ENCODE data around the gene EDN2.

EDN2 gene

GRCh38 chr1:41468122-41468762 is 16.2 kb downstream of the EDN2 start (continued):
- TF ChIP-seq ARNTL (CRISPR knock-in tag; IDR thresholded peaks at IDR 0.05; ENCODE audit: borderline replicate concordance, low read depth) = no peak
- TF ChIP-seq ZNF70 (CRISPR knock-in tag; IDR thresholded peaks at IDR 0.05) = no peak
- TF ChIP-seq ZNF565 (CRISPR knock-in tag; conservative IDR thresholded peaks at IDR 0.05; ENCODE audit: low read depth) = no peak

DNA sequence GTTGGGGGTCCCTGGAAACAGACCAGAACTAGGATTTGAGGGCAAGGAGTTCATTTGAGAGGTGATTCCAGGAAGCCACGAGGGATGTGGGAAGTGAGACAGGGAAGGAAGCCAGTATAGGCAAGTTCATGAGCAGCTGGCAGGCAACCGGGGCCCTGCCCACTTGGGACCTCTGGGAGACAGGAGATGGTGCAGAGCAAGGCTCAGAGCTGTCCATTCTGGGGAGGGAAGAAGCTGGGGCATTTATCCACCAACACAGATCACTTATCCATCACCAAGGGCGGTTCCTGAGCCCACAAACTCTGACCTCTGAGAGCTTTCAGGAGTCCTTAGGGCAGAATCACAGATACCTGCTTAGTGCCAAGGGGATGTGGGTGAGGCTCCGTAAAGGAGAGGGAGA is 16.8 kb downstream of the EDN2 start:
- no peak for TF ChIP-seq PATZ1 (CRISPR knock-in tag; IDR thresholded peaks at IDR 0.05; ENCODE audit: borderline replicate concordance)
- TF ChIP-seq ARNTL (CRISPR knock-in tag; IDR thresholded peaks at IDR 0.05; ENCODE audit: borderline replicate concordance, low read depth) = no peak
- TF ChIP-seq ZNF70 (CRISPR knock-in tag; IDR thresholded peaks at IDR 0.05) = no peak
- no peak for TF ChIP-seq ESRRG (CRISPR knock-in tag; IDR thresholded peaks at IDR 0.05)
- TF ChIP-seq ZFP30 (CRISPR knock-in tag; IDR thresholded peaks at IDR 0.05) = no peak
- TF ChIP-seq CREB5 (CRISPR knock-in tag; IDR thresholded peaks at IDR 0.05; ENCODE audit: low read depth) = no peak
- no peak for TF ChIP-seq RARB (CRISPR knock-in tag; IDR thresholded peaks at IDR 0.05)
- TF ChIP-seq, protein P1, sequence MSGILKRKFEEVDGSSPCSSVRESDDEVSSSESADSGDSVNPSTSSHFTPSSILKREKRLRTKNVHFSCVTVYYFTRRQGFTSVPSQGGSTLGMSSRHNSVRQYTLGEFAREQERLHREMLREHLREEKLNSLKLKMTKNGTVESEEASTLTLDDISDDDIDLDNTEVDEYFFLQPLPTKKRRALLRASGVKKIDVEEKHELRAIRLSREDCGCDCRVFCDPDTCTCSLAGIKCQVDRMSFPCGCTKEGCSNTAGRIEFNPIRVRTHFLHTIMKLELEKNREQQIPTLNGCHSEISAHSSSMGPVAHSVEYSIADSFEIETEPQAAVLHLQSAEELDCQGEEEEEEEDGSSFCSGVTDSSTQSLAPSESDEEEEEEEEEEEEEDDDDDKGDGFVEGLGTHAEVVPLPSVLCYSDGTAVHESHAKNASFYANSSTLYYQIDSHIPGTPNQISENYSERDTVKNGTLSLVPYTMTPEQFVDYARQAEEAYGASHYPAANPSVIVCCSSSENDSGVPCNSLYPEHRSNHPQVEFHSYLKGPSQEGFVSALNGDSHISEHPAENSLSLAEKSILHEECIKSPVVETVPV (CRISPR knock-in tag; IDR thresholded peaks at IDR 0.05) = no peak
- TF ChIP-seq ZFP3 (CRISPR knock-in tag; IDR thresholded peaks at IDR 0.05) = no peak
- no peak for TF ChIP-seq SNAI2 (CRISPR knock-in tag; IDR thresholded peaks at IDR 0.05)
- TF ChIP-seq ISL1 (CRISPR knock-in tag; IDR thresholded peaks at IDR 0.05) = no peak
- TF ChIP-seq CSDC2 (CRISPR knock-in tag; IDR thresholded peaks at IDR 0.05) = no peak
- peak; percentile 48 for ATAC-seq

GRCh38 chr1:41466146-41466545 is 18.3 kb downstream of the EDN2 start:
- TF ChIP-seq ZNF70 (CRISPR knock-in tag; IDR thresholded peaks at IDR 0.05) (no peak), ZNF8 (CRISPR knock-in tag; IDR thresholded peaks at IDR 0.05) (no peak), ARNTL (CRISPR knock-in tag; IDR thresholded peaks at IDR 0.05; ENCODE audit: borderline replicate concordance, low read depth) (no peak)
- ATAC-seq = no peak

GRCh38 chr1:41465741-41466140 is 18.7 kb downstream of the EDN2 start:
- no peak for ATAC-seq
- no peak for TF ChIP-seq TOX (CRISPR knock-in tag; IDR thresholded peaks at IDR 0.05; ENCODE audit: borderline replicate concordance)
- no peak for TF ChIP-seq ZC3H10 (CRISPR knock-in tag; IDR thresholded peaks at IDR 0.05)
- TF ChIP-seq, protein P2, sequence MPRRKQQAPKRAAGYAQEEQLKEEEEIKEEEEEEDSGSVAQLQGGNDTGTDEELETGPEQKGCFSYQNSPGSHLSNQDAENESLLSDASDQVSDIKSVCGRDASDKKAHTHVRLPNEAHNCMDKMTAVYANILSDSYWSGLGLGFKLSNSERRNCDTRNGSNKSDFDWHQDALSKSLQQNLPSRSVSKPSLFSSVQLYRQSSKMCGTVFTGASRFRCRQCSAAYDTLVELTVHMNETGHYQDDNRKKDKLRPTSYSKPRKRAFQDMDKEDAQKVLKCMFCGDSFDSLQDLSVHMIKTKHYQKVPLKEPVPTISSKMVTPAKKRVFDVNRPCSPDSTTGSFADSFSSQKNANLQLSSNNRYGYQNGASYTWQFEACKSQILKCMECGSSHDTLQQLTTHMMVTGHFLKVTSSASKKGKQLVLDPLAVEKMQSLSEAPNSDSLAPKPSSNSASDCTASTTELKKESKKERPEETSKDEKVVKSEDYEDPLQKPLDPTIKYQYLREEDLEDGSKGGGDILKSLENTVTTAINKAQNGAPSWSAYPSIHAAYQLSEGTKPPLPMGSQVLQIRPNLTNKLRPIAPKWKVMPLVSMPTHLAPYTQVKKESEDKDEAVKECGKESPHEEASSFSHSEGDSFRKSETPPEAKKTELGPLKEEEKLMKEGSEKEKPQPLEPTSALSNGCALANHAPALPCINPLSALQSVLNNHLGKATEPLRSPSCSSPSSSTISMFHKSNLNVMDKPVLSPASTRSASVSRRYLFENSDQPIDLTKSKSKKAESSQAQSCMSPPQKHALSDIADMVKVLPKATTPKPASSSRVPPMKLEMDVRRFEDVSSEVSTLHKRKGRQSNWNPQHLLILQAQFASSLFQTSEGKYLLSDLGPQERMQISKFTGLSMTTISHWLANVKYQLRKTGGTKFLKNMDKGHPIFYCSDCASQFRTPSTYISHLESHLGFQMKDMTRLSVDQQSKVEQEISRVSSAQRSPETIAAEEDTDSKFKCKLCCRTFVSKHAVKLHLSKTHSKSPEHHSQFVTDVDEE (CRISPR knock-in tag; IDR thresholded peaks at IDR 0.05) = no peak
- no peak for TF ChIP-seq PPARA (CRISPR knock-in tag; IDR thresholded peaks at IDR 0.05; ENCODE audit: borderline replicate concordance)
- TF ChIP-seq, protein P1 (CRISPR knock-in tag; IDR thresholded peaks at IDR 0.05) = no peak

Measured in SK-N-SH treated with all-trans-retinoic acid at 6 μM for 48 hours (cell line).